Measurements from ENCODE around the gene ST3GAL3.

- TF ChIP-seq CTCF (optimal IDR thresholded peaks at IDR 0.05 in 1 of 3, IDR thresholded peaks at IDR 0.05 in 1 of 3, conservative IDR thresholded peaks at IDR 0.05 in 1 of 3; ENCODE audit: extremely low read depth in 1 of 3, insufficient read depth in 2 of 3, low read length in 3 of 3) = no peak
- no peak for TF ChIP-seq EZH2 (IDR thresholded peaks at IDR 0.05; ENCODE audit: low read length)
These were observed 271.9 kb downstream of the ST3GAL3 start for GRCh38 chr1:43979261-43979527.

All from keratinocyte (primary cell).